Heart left ventricle (tissue), 13 donors: ENCODE measurements around the gene TRIM40.

Experiments
- CTCF ChIP-seq, 12 donors: fragments of 200-600 bp; sonication (generic) in 4 of 12; IDR thresholded peaks; one replicate each; pipeline versions ENCODE4 v1.5.0 to v1.8.0; 2018 to 2022; ENCODE audit warnings: antibody characterized with exemption in 12 of 12, mild to moderate bottlenecking in 5 of 12
- POLR2A ChIP-seq, 2 donors: fragments of 450-650 bp; IDR thresholded peaks; one replicate each; pipeline ENCODE4 v1.6.1; 2017; ENCODE audit warnings: antibody characterized with exemption in 2 of 2, mild to moderate bottlenecking in 2 of 2, moderate library complexity in 2 of 2
- donor health status: ischemic (EF 13 %, LVEDD 7.1; RV severe dilation, severe dysfunction).
- donor health status: DM: no; HTN: yes; CAD: no.
- donor health status: DM: no; HTN: no; CAD: no.
- donor health status: ischemic (EF 25% LVEDD 6.9; RV normal size, moderate dysfunction).
- donor health status: ischemic (EF 25% LVEDD 5.7; RV mildly dilated, moderate dysfunction).
- donor health status: ischemic (EF 35%, LVEDD 5.7; RV mildly dilated, moderate dysfunction).
- donor health status: nonischemic (EF 11% LVEDD 7.7; RV severe dilation, severe dysfunction).
- donor health status: DM: yes; HTN: yes; CAD: no.
- donor health status: PGD.
- donor health status: ischemic (EF 29% LVEDD 5.4; RV normal size, mild dysfunction).
- donor health status: nonischemic (EF 23%, LVEDD 6.1; RV moderate dilation, normal function).

GRCh38 chr6:30154709-30155519, 19.0 kb downstream of the TRIM40 start:
- TF ChIP-seq CTCF (IDR thresholded peaks at IDR 0.05) (no peak), POLR2A (IDR thresholded peaks at IDR 0.05) (no peak)
